Astrocyte of the spinal cord (primary cell): ENCODE results near the gene MOSMO.

Experiments
- DNase-seq: peaks from one replicate; pipeline ENCODE4 v3.0.0; 2011; ENCODE audit warnings: low read depth, low spot score
- H3K4me3 ChIP-seq: 2 replicates; pipeline ENCODE4 v1.5.1; 2011; ENCODE audit warnings: low read depth, mild to moderate bottlenecking, low read length, moderate library complexity
- in situ Hi-C: cut with HindIII; loops from 2 replicates; pipeline ENCODE4 v1.10.0; 2017; ENCODE audit warnings: low sequenced_read_pairs
- TF ChIP-seq, protein P1 (sequence below): IDR thresholded peaks from 2 replicates; pipeline ENCODE4 v1.5.1; 2012; ENCODE audit warnings: low read depth, mild to moderate bottlenecking, low read length, inconsistent platforms

Gene MOSMO

DNA sequence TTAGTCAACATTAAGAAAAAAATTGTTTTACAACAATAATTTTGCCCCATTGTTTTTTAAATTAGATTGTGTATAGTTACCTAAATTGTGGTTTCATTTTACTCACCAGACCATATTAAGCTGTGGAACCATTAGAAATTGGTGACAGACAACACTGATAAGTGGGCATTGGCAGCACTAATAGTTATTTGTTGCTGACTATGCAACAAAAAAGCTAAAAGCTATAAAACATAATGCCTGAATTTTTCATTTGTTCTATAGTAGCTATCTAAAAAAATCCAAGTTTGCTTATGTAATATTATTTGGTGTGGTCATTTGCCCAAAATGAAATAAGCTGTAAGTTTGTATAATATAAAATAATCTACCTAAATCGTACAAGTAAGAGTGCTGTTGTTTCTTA lies 70.7 kb downstream of the MOSMO start:
- in situ Hi-C loops = no loop called here
- no peak for DNase-seq
- H3K4me3 ChIP-seq = no peak overlapping the region
- TF ChIP-seq, protein P1, sequence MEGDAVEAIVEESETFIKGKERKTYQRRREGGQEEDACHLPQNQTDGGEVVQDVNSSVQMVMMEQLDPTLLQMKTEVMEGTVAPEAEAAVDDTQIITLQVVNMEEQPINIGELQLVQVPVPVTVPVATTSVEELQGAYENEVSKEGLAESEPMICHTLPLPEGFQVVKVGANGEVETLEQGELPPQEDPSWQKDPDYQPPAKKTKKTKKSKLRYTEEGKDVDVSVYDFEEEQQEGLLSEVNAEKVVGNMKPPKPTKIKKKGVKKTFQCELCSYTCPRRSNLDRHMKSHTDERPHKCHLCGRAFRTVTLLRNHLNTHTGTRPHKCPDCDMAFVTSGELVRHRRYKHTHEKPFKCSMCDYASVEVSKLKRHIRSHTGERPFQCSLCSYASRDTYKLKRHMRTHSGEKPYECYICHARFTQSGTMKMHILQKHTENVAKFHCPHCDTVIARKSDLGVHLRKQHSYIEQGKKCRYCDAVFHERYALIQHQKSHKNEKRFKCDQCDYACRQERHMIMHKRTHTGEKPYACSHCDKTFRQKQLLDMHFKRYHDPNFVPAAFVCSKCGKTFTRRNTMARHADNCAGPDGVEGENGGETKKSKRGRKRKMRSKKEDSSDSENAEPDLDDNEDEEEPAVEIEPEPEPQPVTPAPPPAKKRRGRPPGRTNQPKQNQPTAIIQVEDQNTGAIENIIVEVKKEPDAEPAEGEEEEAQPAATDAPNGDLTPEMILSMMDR = no peak

DNA sequence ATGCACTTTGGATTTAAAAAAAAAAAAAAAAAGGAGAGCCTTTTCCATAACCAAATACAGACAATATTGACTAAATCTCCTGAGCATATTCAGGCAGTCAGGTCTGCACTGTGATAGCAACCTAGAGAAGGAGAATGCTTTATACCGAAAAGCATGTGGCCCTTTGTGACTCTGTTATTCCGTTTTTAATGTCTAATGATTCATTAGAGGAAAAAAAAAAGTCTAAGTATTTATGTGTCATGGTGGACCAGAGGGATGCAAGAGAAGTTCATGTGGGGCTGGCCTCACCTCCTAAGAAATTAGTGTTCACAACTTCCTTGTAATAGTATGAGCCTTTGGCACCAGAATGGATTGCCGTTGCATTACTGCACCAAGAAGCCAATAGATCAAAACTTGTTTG lies 73.1 kb downstream of the MOSMO start:
- TF ChIP-seq, protein P1 = no peak
- DNase-seq = no peak
- H3K4me3 ChIP-seq = no peak overlapping the region
- in situ Hi-C loops = no loop called here

DNA sequence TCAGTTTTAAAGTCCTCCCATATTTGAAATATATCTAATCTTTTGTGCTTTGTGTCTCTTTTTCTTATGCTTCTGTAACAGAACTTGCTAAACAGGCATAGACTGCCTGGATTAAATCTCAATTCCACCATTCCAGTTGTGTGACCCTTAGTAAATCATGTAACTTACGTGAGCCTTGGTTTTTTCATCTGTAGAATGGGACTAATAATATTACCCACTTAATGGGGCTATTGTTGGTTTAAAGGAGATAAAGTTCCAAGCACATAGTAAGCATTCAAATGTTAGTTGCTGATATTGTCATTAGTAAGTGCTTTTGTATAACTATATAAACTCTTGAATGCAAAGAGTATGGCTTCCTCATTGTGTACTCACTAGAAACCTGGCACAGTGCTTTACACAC lies 78.5 kb downstream of the MOSMO start:
- in situ Hi-C loops = no loop called here
- TF ChIP-seq, protein P1 = no peak
- DNase-seq = no peak
- H3K4me3 ChIP-seq = no peak overlapping the region

DNA sequence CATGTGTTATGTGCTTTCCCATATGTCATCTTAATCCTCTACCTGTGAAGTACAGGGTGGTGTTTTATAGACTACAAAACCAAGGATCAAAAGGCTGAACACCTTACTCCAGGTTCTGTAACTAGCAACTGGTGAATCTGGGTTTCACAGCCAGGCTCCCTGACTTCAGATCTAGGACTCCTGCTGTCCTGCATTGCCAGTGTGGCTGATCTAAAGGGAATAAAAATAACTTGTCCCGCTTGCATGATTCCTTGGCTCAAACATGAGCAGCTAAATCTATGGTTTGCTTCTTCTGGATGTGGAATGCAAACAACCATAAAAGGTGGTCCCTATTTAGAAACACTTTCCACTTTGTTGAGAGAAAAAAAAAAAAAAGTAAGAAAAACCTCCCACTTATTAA lies 80.7 kb downstream of the MOSMO start:
- H3K4me3 ChIP-seq = no peak overlapping the region
- TF ChIP-seq, protein P1 = no peak
- DNase-seq = no peak
- in situ Hi-C loops = no loop called here

DNA sequence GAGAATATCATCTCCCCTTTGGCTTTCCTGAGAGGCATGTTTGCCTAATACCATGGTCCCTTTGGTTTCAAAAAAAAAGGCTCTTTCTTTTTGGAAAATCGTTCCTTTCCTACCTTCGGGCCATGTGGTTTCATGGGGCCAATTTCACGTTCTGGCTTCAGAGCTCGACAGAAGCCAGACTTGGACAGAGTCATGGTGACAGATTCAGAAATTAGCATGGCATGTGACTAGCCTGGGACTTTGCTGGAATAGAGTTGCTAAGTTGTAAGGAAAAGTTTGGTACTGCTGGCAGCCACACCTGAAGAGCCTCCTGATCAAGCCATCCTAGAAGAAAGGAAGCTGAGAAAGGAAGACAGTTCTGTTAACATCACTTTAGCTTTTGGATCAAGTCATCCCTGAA lies 82.0 kb downstream of the MOSMO start:
- TF ChIP-seq, protein P1 = no peak
- DNase-seq = no peak
- in situ Hi-C loops = no loop called here
- no peak overlapping the region for H3K4me3 ChIP-seq

DNA sequence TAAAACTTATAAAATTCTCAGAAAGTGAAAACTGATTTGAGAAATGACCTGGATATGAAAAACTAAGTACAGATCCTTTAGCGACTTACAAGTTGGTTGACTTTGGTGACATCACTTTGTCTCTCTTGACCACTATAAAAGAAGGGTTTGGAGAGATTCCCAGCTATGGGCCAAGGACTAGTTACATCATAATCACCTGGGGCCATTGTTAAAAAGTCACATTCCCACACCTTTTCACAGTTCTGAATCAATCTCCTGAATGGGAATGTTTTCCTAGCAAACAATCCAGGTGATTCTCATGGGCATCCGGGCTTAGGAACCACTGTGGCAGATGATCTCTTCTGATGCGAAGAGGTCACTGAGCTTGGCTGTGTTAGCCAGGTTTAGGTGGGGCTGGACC lies 83.8 kb downstream of the MOSMO start:
- DNase-seq = no peak
- H3K4me3 ChIP-seq = no peak overlapping the region
- in situ Hi-C loops = no loop called here
- TF ChIP-seq, protein P1 = no peak
